ENCODE results near the gene CHST13.

DNA sequence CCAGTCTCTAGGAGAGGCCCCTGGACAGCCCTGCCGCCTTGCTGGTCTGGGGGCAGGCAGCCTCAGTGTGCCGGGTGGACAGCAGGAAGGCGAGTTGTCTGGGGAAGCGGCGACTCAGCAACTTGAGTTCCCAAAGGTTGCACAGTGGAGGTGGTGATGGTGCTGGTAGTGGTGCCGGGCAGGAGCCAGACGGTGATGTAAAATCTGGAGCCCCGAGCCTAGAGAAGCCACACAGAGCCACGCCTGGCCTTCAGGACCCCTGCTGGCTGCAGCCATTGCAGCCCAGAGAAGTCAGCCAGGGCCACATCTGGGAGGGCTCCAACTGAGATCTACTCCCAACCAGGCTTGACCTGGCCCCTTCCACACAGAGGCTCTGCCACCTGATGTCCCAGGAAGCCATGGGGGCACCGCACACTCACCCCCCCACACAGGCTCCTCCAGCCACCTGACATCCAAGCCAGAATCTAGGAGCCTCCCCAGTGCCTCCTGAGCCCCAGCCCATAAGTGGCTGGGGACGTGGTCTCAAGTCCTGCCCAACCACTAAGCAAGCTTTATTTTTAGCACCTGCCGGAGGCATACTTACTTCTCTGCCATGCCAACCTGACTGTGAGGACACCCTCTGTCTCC lies 26.0 kb downstream of the CHST13 start:
- TF ChIP-seq CEBPB (IDR thresholded peaks at IDR 0.05), result no peak
- TF ChIP-seq TAF1 (IDR thresholded peaks at IDR 0.05; ENCODE audit: low read depth), result no peak
- TF ChIP-seq, protein P1, sequence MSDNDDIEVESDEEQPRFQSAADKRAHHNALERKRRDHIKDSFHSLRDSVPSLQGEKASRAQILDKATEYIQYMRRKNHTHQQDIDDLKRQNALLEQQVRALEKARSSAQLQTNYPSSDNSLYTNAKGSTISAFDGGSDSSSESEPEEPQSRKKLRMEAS (IDR thresholded peaks at IDR 0.05), result no peak
- no peak for TF ChIP-seq RAD21 (IDR thresholded peaks at IDR 0.05; ENCODE audit: low read depth)
- TF ChIP-seq, protein P2, sequence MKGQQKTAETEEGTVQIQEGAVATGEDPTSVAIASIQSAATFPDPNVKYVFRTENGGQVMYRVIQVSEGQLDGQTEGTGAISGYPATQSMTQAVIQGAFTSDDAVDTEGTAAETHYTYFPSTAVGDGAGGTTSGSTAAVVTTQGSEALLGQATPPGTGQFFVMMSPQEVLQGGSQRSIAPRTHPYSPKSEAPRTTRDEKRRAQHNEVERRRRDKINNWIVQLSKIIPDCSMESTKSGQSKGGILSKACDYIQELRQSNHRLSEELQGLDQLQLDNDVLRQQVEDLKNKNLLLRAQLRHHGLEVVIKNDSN (IDR thresholded peaks at IDR 0.05), result no peak

All from Ishikawa (cell line).